Mesenchymal stem cell (in vitro differentiated cells and primary cell): ENCODE results near the gene MEG3.
A peak's percentile ranks its signal among the peaks of the same experiment; 100 is the strongest.

Experiments
- DNase-seq: peaks from one replicate; pipeline ENCODE4 v3.0.0-alpha.2; 2013
- H2AFZ ChIP-seq: one replicate; pipeline ENCODE4 v1.6.1; 2013; ENCODE audit warnings: low read depth, mild to moderate bottlenecking, control low read depth, inconsistent platforms, low read length, moderate library complexity
- H2AK5ac ChIP-seq: 2 replicates; pipeline ENCODE4 v1.6.1; 2013; ENCODE audit warnings: low read length, moderate library complexity, mild to moderate bottlenecking, inconsistent platforms; ENCODE audit not compliant: severe bottlenecking
- H2BK120ac ChIP-seq: one replicate; pipeline ENCODE4 v1.6.1; 2013; ENCODE audit warnings: low read depth, mild to moderate bottlenecking, inconsistent platforms, low read length, moderate library complexity
- H2BK12ac ChIP-seq, 2 experiments: one replicate each; pipeline ENCODE4 v1.6.1; 2013; ENCODE audit warnings: inconsistent platforms in 2 of 2, low read length in 2 of 2, mild to moderate bottlenecking in 2 of 2, moderate library complexity in 2 of 2, control low read depth in 1 of 2
- H2BK15ac ChIP-seq: one replicate; pipeline ENCODE4 v1.6.1; 2013; ENCODE audit warnings: mild to moderate bottlenecking, low read depth, inconsistent platforms; ENCODE audit not compliant: poor library complexity, severe bottlenecking
- H2BK5ac ChIP-seq: 2 replicates; pipeline ENCODE4 v1.6.1; 2013; ENCODE audit warnings: low read depth, mild to moderate bottlenecking, low read length, control low read depth, inconsistent platforms; ENCODE audit not compliant: poor library complexity, severe bottlenecking
- H3K14ac ChIP-seq, 2 experiments: one replicate each; pipeline ENCODE4 v1.6.1; 2013; ENCODE audit warnings: inconsistent platforms in 2 of 2, low read length in 2 of 2, control low read depth in 1 of 2, mild to moderate bottlenecking in 1 of 2, moderate library complexity in 1 of 2
- H3K18ac ChIP-seq, 2 experiments: one replicate each; pipeline ENCODE4 v1.6.1; 2013; ENCODE audit warnings: inconsistent platforms in 2 of 2, low read length in 2 of 2, control low read depth in 1 of 2, low read depth in 1 of 2, mild to moderate bottlenecking in 1 of 2
- H3K23ac ChIP-seq, 2 experiments: one replicate each; pipeline ENCODE4 v1.6.1; 2013; ENCODE audit warnings: inconsistent platforms in 2 of 2, low read length in 2 of 2, mild to moderate bottlenecking in 2 of 2, moderate library complexity in 2 of 2, control low read depth in 1 of 2
- H3K27ac ChIP-seq: 2 replicates; pipeline ENCODE4 v1.5.1; 2013; ENCODE audit warnings: mild to moderate bottlenecking, moderate library complexity, low read length, control low read depth, inconsistent platforms; ENCODE audit not compliant: poor library complexity, severe bottlenecking
- H3K27me3 ChIP-seq, 2 experiments: 2 replicates each; pipeline versions ENCODE4 v1.6.1 to v1.7.0; 2013; ENCODE audit warnings: low read length in 2 of 2, mild to moderate bottlenecking in 2 of 2, moderate library complexity in 2 of 2, control low read depth in 1 of 2, inconsistent platforms in 1 of 2; ENCODE audit not compliant: control insufficient read depth in 1 of 2, insufficient read depth in 1 of 2
- H3K36me3 ChIP-seq, 2 experiments: 2 replicates each; pipeline versions ENCODE4 v1.6.1 to v1.7.0; 2013; ENCODE audit warnings: low read length in 2 of 2, control low read depth in 1 of 2, inconsistent platforms in 1 of 2, low read depth in 1 of 2, mild to moderate bottlenecking in 1 of 2; ENCODE audit not compliant: insufficient read depth in 2 of 2, control insufficient read depth in 1 of 2
- H3K4ac ChIP-seq, 2 experiments: one replicate each; pipeline ENCODE4 v1.6.1; 2013; ENCODE audit warnings: inconsistent platforms in 2 of 2, low read length in 2 of 2, mild to moderate bottlenecking in 2 of 2, moderate library complexity in 2 of 2, control low read depth in 1 of 2, low read depth in 1 of 2
- H3K4me1 ChIP-seq: 2 replicates; pipeline ENCODE4 v1.6.1; 2013; ENCODE audit warnings: low read depth, low read length, control low read depth; ENCODE audit not compliant: control insufficient read depth, insufficient read depth
- H3K4me2 ChIP-seq: 2 replicates; pipeline ENCODE4 v1.6.1; 2013; ENCODE audit warnings: low read length, mild to moderate bottlenecking, inconsistent platforms; ENCODE audit not compliant: poor library complexity, severe bottlenecking
- H3K4me3 ChIP-seq, 2 experiments: 2 replicates each; pipeline versions ENCODE4 v1.5.1 to v1.7.0; 2013; ENCODE audit warnings: low read length in 2 of 2, mild to moderate bottlenecking in 2 of 2, control low read depth in 1 of 2, low read depth in 1 of 2; ENCODE audit not compliant: insufficient read depth in 1 of 2
- H3K79me1 ChIP-seq: replicated peaks from 2 replicates; pipeline ENCODE4 v1.6.1; 2013; ENCODE audit warnings: mild to moderate bottlenecking, control low read depth, low read length, inconsistent platforms; ENCODE audit not compliant: poor library complexity, severe bottlenecking
- H3K9ac ChIP-seq: 2 replicates; pipeline ENCODE4 v1.7.0; 2013; ENCODE audit warnings: mild to moderate bottlenecking, low read length, moderate library complexity
- H3K9me3 ChIP-seq: 2 replicates; pipeline ENCODE4 v1.7.0; 2013; ENCODE audit warnings: mild to moderate bottlenecking, low read length; ENCODE audit not compliant: control insufficient read depth
- H4K8ac ChIP-seq: one replicate; pipeline ENCODE4 v1.6.1; 2013; ENCODE audit warnings: inconsistent platforms, mild to moderate bottlenecking, low read length, moderate library complexity
- H4K91ac ChIP-seq: one replicate; pipeline ENCODE4 v1.6.1; 2013; ENCODE audit warnings: mild to moderate bottlenecking, low read length, inconsistent platforms
- WGBS: methylation state at CpG from one replicate; pipeline ENCODE4 v1.1.7; 2013; ENCODE audit warnings: mixed read lengths; 5-methylcytosine and 5-hydroxymethylcytosine counted together

The MEG3 gene

GRCh38 chr14:100840286-100841065 lies 14.6 kb downstream of the MEG3 start:
- Histone ChIP-seq H3K4me2 (no peak overlapping the region), H3K18ac (no peak overlapping the region), H2AFZ (no peak overlapping the region), H3K27me3 (no peaks in the 10 kb centered on the region), H3K36me3 (peaks cover 0 to 67% of the 10 kb centered on the region in 2 experiments), H3K4me3 (no peak overlapping the region), H2BK12ac (peak overlapping the region in 1 of 2 experiments; percentile 95), H2BK120ac (peak overlapping the region; percentile 29), H3K4me1 (peaks cover 4% of the 10 kb centered on the region), H3K27ac (no peak overlapping the region), H3K4ac (peak overlapping the region; percentile 7 to 20), H3K9ac (no peak overlapping the region), H3K79me1 (no peaks in the 10 kb centered on the region), H2BK15ac (no peak overlapping the region), H2BK5ac (no peak overlapping the region), H3K23ac (no peak overlapping the region), H4K91ac (peak overlapping the region; percentile 61), H3K9me3 (no peaks in the 10 kb centered on the region), H4K8ac (no peak overlapping the region), H3K14ac (peak overlapping the region in 1 of 2 experiments; percentile 26), H2AK5ac (no peak overlapping the region)
- no peak for DNase-seq
- WGBS = 82% methylated on average over 21 of the region's 21 CpGs

- no peaks in the 10 kb centered on the region for H3K27me3 ChIP-seq
- H3K4ac ChIP-seq = peak overlapping the region; percentile 13 to 47
- no peak overlapping the region for H2AFZ ChIP-seq
- no peak overlapping the region for H2AK5ac ChIP-seq
- peak overlapping the region; percentile 28 for H4K8ac ChIP-seq
- H3K36me3 ChIP-seq = peaks cover 0 to 67% of the 10 kb centered on the region in 2 experiments
- 94% methylated on average over 21 of the region's 21 CpGs for WGBS
- no peaks in the 10 kb centered on the region for H3K9me3 ChIP-seq
- H3K27ac ChIP-seq = no peak overlapping the region
- H3K23ac ChIP-seq = no peak overlapping the region
- H3K18ac ChIP-seq = peak overlapping the region; percentile 14 to 84
- H2BK15ac ChIP-seq = no peak overlapping the region
- H3K9ac ChIP-seq = no peak overlapping the region
- no peak for DNase-seq
- H2BK120ac ChIP-seq = peak overlapping the region; percentile 22
- H4K91ac ChIP-seq = peak overlapping the region; percentile 64
- no peak overlapping the region for H3K14ac ChIP-seq
- H3K4me3 ChIP-seq = no peak overlapping the region
- no peaks in the 10 kb centered on the region for H3K79me1 ChIP-seq
- no peak overlapping the region for H2BK5ac ChIP-seq
- no peak overlapping the region for H3K4me2 ChIP-seq
- H2BK12ac ChIP-seq = peak overlapping the region in 1 of 2 experiments; percentile 95
- H3K4me1 ChIP-seq = peaks cover 6% of the 10 kb centered on the region
Measured at GRCh38 chr14:100841066-100841760, 15.3 kb downstream of the MEG3 start.

GRCh38 chr14:100841761-100842403 lies 16.0 kb downstream of the MEG3 start:
- Histone ChIP-seq H3K23ac (no peak overlapping the region), H3K4me2 (no peak overlapping the region), H2BK5ac (no peak overlapping the region), H3K4me3 (no peak overlapping the region), H3K27me3 (no peaks in the 10 kb centered on the region), H3K9ac (peak overlapping the region; percentile 75), H3K79me1 (no peaks in the 10 kb centered on the region), H4K8ac (peak overlapping the region; percentile 28), H3K36me3 (peaks cover 0 to 66% of the 10 kb centered on the region in 2 experiments), H3K14ac (peak overlapping the region in 1 of 2 experiments; percentile 64), H2AFZ (no peak overlapping the region), H2BK12ac (peak overlapping the region; percentile 59 to 69), H2AK5ac (no peak overlapping the region), H2BK15ac (no peak overlapping the region), H3K18ac (peak overlapping the region; percentile 14 to 84), H3K4me1 (peaks cover 7% of the 10 kb centered on the region), H3K9me3 (no peaks in the 10 kb centered on the region), H3K4ac (peak overlapping the region; percentile 13 to 47), H4K91ac (peak overlapping the region; percentile 64), H2BK120ac (peak overlapping the region; percentile 21), H3K27ac (no peak overlapping the region)
- no peak for DNase-seq
- WGBS = 75% methylated on average over 15 of the region's 15 CpGs

GRCh38 chr14:100842799-100843198 lies 16.9 kb downstream of the MEG3 start:
- no peaks in the 10 kb centered on the region for H3K79me1 ChIP-seq
- under 1% methylated on average over 8 of the region's 8 CpGs for WGBS
- no peak overlapping the region for H2BK5ac ChIP-seq
- H2BK15ac ChIP-seq = no peak overlapping the region
- no peak overlapping the region for H3K4me2 ChIP-seq
- no peak overlapping the region for H4K8ac ChIP-seq
- H3K23ac ChIP-seq = no peak overlapping the region
- no peak overlapping the region for H2AK5ac ChIP-seq
- H2AFZ ChIP-seq = no peak overlapping the region
- peak overlapping the region in 1 of 2 experiments; percentile 38 for H3K4me3 ChIP-seq
- H2BK12ac ChIP-seq = no peak overlapping the region
- peaks cover 0 to 68% of the 10 kb centered on the region in 2 experiments for H3K36me3 ChIP-seq
- DNase-seq = peak; percentile 98
- H4K91ac ChIP-seq = no peak overlapping the region
- peak overlapping the region; percentile 10 to 92 for H3K4ac ChIP-seq
- H3K18ac ChIP-seq = peak overlapping the region in 1 of 2 experiments; percentile 9
- no peaks in the 10 kb centered on the region for H3K9me3 ChIP-seq
- no peaks in the 10 kb centered on the region for H3K27me3 ChIP-seq
- peak overlapping the region; percentile 75 for H3K9ac ChIP-seq
- H3K27ac ChIP-seq = no peak overlapping the region
- no peak overlapping the region for H2BK120ac ChIP-seq
- H3K14ac ChIP-seq = no peak overlapping the region
- peaks cover 7% of the 10 kb centered on the region for H3K4me1 ChIP-seq
